ENCODE measurements around the gene ADM. TPM values are rescaled to one million over a fixed set of nuclear protein-coding genes. Genes with fewer than 3 reads are reported as not detected.

The ADM gene
- total and polyA plus RNA-seq, 2 donors (not counting 1 experiment from before 2014, with no cell fraction given): 2.3 to 10.4 TPM

- Mint-ChIP-seq H3K27ac (no peak overlapping the region), H3K4me3 (no peak overlapping the region), H3K4me1 (peaks cover 10% of the 10 kb centered on the region), H3K27me3 (peaks cover 16% of the 10 kb centered on the region), H3K9me3 (ENCODE audit: insufficient read depth) (no peaks in the 10 kb centered on the region)
- Histone ChIP-seq H2AFZ (ENCODE audit: insufficient read depth, low read depth, low read length, poor library complexity, severe bottlenecking) (no peak overlapping the region), H3K9ac (ENCODE audit: low read length) (no peak overlapping the region), H3K9me3 (ENCODE audit: control extremely low read depth in 1 of 3, control insufficient read depth in 2 of 3, insufficient read depth in 1 of 3, low read length in 2 of 3) (no peaks in the 10 kb centered on the region), H3K36me3 (replicated peaks in 1 of 2; ENCODE audit: control extremely low read depth in 1 of 2, control insufficient read depth in 1 of 2, extremely low read depth in 1 of 2, insufficient read depth in 2 of 2, low read length in 1 of 2) (no peaks in the 10 kb centered on the region), H4K20me1 (ENCODE audit: control insufficient read depth, insufficient read depth, low read length, poor library complexity, severe bottlenecking) (no peaks in the 10 kb centered on the region), H3K79me2 (ENCODE audit: control insufficient read depth, insufficient read depth, low read length) (no peaks in the 10 kb centered on the region), H3K27ac (ENCODE audit: low read length in 2 of 2) (no peak overlapping the region), H3K27me3 (replicated peaks in 1 of 4; ENCODE audit: control extremely low read depth in 1 of 4, control insufficient read depth in 3 of 4, insufficient read depth in 4 of 4, low read length in 3 of 4) (peaks cover 0 to 6% (median 0%) of the 10 kb centered on the region in 4 experiments), H3K4me1 (ENCODE audit: control insufficient read depth in 2 of 2, insufficient read depth in 2 of 2, low read length in 2 of 2) (peaks cover under 1 to 8% of the 10 kb centered on the region in 2 donors), H3K4me2 (replicated peaks; ENCODE audit: low read depth, low read length, poor library complexity, severe bottlenecking) (no peak overlapping the region), H3K4me3 (ENCODE audit: control extremely low read depth in 1 of 5, extremely low read depth in 1 of 5, insufficient read depth in 1 of 5, low read depth in 2 of 5, low read length in 4 of 5) (no peak overlapping the region)
- no peak for ATAC-seq (ENCODE audit: low read depth)
- TF ChIP-seq CTCF (IDR thresholded peaks at IDR 0.05): no peak
- TF ChIP-seq EZH2 (IDR thresholded peaks at IDR 0.05; ENCODE audit: borderline replicate concordance, insufficient read depth, low read depth, low read length, poor library complexity, severe bottlenecking): no peak
- intact Hi-C loops (cut with micrococcal nuclease): loop anchor here (1.0 to 5.0 kb wide), 5 partner anchors 15 to 1306 kb away; no protein-coding TSS in a partner anchor
- ChIA-PET POLR2A (interaction anchor here (0.6 kb wide), 1 partner anchor 25 kb away, joined by 7 read pairs; no protein-coding TSS in a partner anchor), CTCF (interaction anchor here (0.7 to 4.6 kb wide), 22 partner anchors 10 to 1308 kb away, joined by 3 to 53 read pairs (median 5); partner anchors contain the start of gene ADM)
- no peak for DNase-seq
- 44% methylated on average over 1 of the region's 1 CpG for WGBS (ENCODE audit: insufficient coverage)
These were observed 18.9 kb downstream of the ADM start for GRCh38 chr11:10323793-10324170.

- Histone ChIP-seq H2AFZ (ENCODE audit: insufficient read depth, low read depth, low read length, poor library complexity, severe bottlenecking) (no peak overlapping the region), H3K36me3 (replicated peaks in 1 of 2; ENCODE audit: control extremely low read depth in 1 of 2, control insufficient read depth in 1 of 2, extremely low read depth in 1 of 2, insufficient read depth in 2 of 2, low read length in 1 of 2) (no peaks in the 10 kb centered on the region), H3K9me3 (ENCODE audit: control extremely low read depth in 1 of 3, control insufficient read depth in 2 of 3, insufficient read depth in 1 of 3, low read length in 2 of 3) (no peaks in the 10 kb centered on the region), H3K4me2 (replicated peaks; ENCODE audit: low read depth, low read length, poor library complexity, severe bottlenecking) (no peak overlapping the region), H3K9ac (ENCODE audit: low read length) (no peak overlapping the region), H3K27me3 (replicated peaks in 1 of 4; ENCODE audit: control extremely low read depth in 1 of 4, control insufficient read depth in 3 of 4, insufficient read depth in 4 of 4, low read length in 3 of 4) (peaks cover 0 to 6% (median 0%) of the 10 kb centered on the region in 4 experiments), H4K20me1 (ENCODE audit: control insufficient read depth, insufficient read depth, low read length, poor library complexity, severe bottlenecking) (no peaks in the 10 kb centered on the region), H3K79me2 (ENCODE audit: control insufficient read depth, insufficient read depth, low read length) (no peaks in the 10 kb centered on the region), H3K4me3 (ENCODE audit: control extremely low read depth in 1 of 5, extremely low read depth in 1 of 5, insufficient read depth in 1 of 5, low read depth in 2 of 5, low read length in 4 of 5) (no peak overlapping the region), H3K27ac (ENCODE audit: low read length in 2 of 2) (no peak overlapping the region), H3K4me1 (ENCODE audit: control insufficient read depth in 2 of 2, insufficient read depth in 2 of 2, low read length in 2 of 2) (peaks cover 0 to 4% of the 10 kb centered on the region in 2 donors)
- H3K4me3 Mint-ChIP-seq: no peak overlapping the region
- ATAC-seq (ENCODE audit: low read depth) (no peak), DNase-seq (no peak)
- no peak for TF ChIP-seq EZH2 (IDR thresholded peaks at IDR 0.05; ENCODE audit: borderline replicate concordance, insufficient read depth, low read depth, low read length, poor library complexity, severe bottlenecking)
- TF ChIP-seq CTCF (IDR thresholded peaks at IDR 0.05): no peak
- H3K27ac Mint-ChIP-seq: no peak overlapping the region
- H3K9me3 Mint-ChIP-seq (ENCODE audit: insufficient read depth): no peaks in the 10 kb centered on the region
- ChIA-PET CTCF (interaction anchor here (0.9 to 4.6 kb wide), 17 partner anchors 10 to 711 kb away, joined by 3 to 53 read pairs (median 5); partner anchors contain the start of gene ADM), POLR2A (interaction anchor here (1.2 kb wide), 1 partner anchor 9 kb away, joined by 3 read pairs; no protein-coding TSS in a partner anchor)
- H3K4me1 Mint-ChIP-seq: peaks cover 7% of the 10 kb centered on the region
- H3K27me3 Mint-ChIP-seq: peaks cover 16% of the 10 kb centered on the region
- no CpG with 5 or more reads among the region's 3 CpGs for WGBS (ENCODE audit: insufficient coverage)
- intact Hi-C loops (cut with micrococcal nuclease): loop anchor here (5.0 kb wide), 1 partner anchor 1307 kb away; no protein-coding TSS in a partner anchor
These were observed 19.6 kb downstream of the ADM start for GRCh38 chr11:10324474-10324873.
